H9 (cell line): ENCODE measurements around the gene C2orf81. TPM values are rescaled to one million over a fixed set of nuclear protein-coding genes. Genes with fewer than 3 reads are reported as not detected.

Experiments used
- DNase-seq: peaks from one replicate; pipeline ENCODE4 v3.0.0-alpha.2; 2017
- H2AFZ ChIP-seq: one replicate; pipeline ENCODE4 v1.6.1; 2013; ENCODE audit warnings: mild to moderate bottlenecking, low read length, control low read depth, moderate library complexity
- H2AK5ac ChIP-seq: 2 replicates; pipeline ENCODE4 v1.6.1; 2013; ENCODE audit warnings: low read length, control low read depth, mixed read lengths; ENCODE audit not compliant: insufficient read length
- H2BK120ac ChIP-seq: one replicate; pipeline ENCODE4 v1.6.1; 2013; ENCODE audit warnings: low read depth, mild to moderate bottlenecking, low read length, control low read depth, inconsistent platforms; ENCODE audit not compliant: poor library complexity, severe bottlenecking
- H2BK12ac ChIP-seq: 2 replicates; pipeline ENCODE4 v1.6.1; 2013; ENCODE audit warnings: low read length, control low read depth, mixed read lengths, low read depth; ENCODE audit not compliant: insufficient read length
- H2BK15ac ChIP-seq: 2 replicates; pipeline ENCODE4 v1.6.1; 2013; ENCODE audit warnings: low read depth, low read length, control low read depth
- H2BK20ac ChIP-seq: one replicate; pipeline ENCODE4 v1.6.1; 2013; ENCODE audit warnings: low read depth, mild to moderate bottlenecking, low read length, control low read depth, inconsistent platforms; ENCODE audit not compliant: poor library complexity, severe bottlenecking
- H2BK5ac ChIP-seq: 2 replicates; pipeline ENCODE4 v1.6.1; 2013; ENCODE audit warnings: low read length, control low read depth, mixed read lengths; ENCODE audit not compliant: insufficient read length
- H3K14ac ChIP-seq: 2 replicates; pipeline ENCODE4 v1.6.1; 2013; ENCODE audit warnings: low read length, control low read depth; ENCODE audit not compliant: insufficient read depth
- H3K18ac ChIP-seq: 2 replicates; pipeline ENCODE4 v1.6.1; 2013; ENCODE audit warnings: low read depth, mild to moderate bottlenecking, mixed read lengths, low read length, control low read depth; ENCODE audit not compliant: insufficient read length
- H3K23ac ChIP-seq: 2 replicates; pipeline ENCODE4 v1.6.1; 2013; ENCODE audit warnings: low read length, control low read depth, mixed read lengths, low read depth; ENCODE audit not compliant: insufficient read length
- H3K23me2 ChIP-seq: 2 replicates; pipeline ENCODE4 v1.6.1; 2013; ENCODE audit warnings: low read depth, mild to moderate bottlenecking, mixed read lengths, low read length, control low read depth; ENCODE audit not compliant: insufficient read length, poor library complexity, severe bottlenecking
- H3K27ac ChIP-seq: 2 replicates; pipeline ENCODE4 v1.5.1; 2013; ENCODE audit warnings: low read length, control low read depth, mixed read lengths, low read depth; ENCODE audit not compliant: insufficient read length
- H3K27me3 ChIP-seq: 2 replicates; pipeline ENCODE4 v1.6.1; 2013; ENCODE audit warnings: low read length, control low read depth, inconsistent platforms; ENCODE audit not compliant: insufficient read depth
- H3K4ac ChIP-seq: 2 replicates; pipeline ENCODE4 v1.6.1; 2013; ENCODE audit warnings: low read depth, mild to moderate bottlenecking, control low read depth, inconsistent platforms, low read length, moderate library complexity
- H3K4me1 ChIP-seq: 2 replicates; pipeline ENCODE4 v1.6.1; 2013; ENCODE audit warnings: low read length, control low read depth, inconsistent platforms; ENCODE audit not compliant: insufficient read depth
- H3K4me2 ChIP-seq: 2 replicates; pipeline ENCODE4 v1.6.1; 2013; ENCODE audit warnings: low read length, control low read depth, mixed read lengths; ENCODE audit not compliant: insufficient read length, insufficient read depth
- H3K56ac ChIP-seq: 2 replicates; pipeline ENCODE4 v1.6.1; 2013; ENCODE audit warnings: low read depth, mild to moderate bottlenecking, mixed read lengths, low read length, control low read depth; ENCODE audit not compliant: insufficient read length
- H3K79me1 ChIP-seq: 2 replicates; pipeline ENCODE4 v1.6.1; 2013; ENCODE audit warnings: low read depth, mild to moderate bottlenecking, moderate library complexity, low read length, control low read depth, inconsistent platforms; ENCODE audit not compliant: insufficient read depth, poor library complexity, severe bottlenecking
- H3K79me2 ChIP-seq: 2 replicates; pipeline ENCODE4 v1.6.1; 2013; ENCODE audit warnings: low read length, control low read depth, inconsistent platforms; ENCODE audit not compliant: insufficient read depth
- H3K9ac ChIP-seq: 2 replicates; pipeline ENCODE4 v1.6.1; 2013; ENCODE audit warnings: low read length, control low read depth, mixed read lengths; ENCODE audit not compliant: insufficient read length; ENCODE audit errors: extremely low read depth
- H3K9me3 ChIP-seq: one replicate; pipeline ENCODE4 v1.6.1; 2013; ENCODE audit warnings: low read depth, low read length, inconsistent platforms; ENCODE audit not compliant: control insufficient read depth
- H3T11ph ChIP-seq: one replicate; pipeline ENCODE4 v1.6.1; 2013; ENCODE audit warnings: mild to moderate bottlenecking, low read length, control low read depth, inconsistent platforms
- H4K20me1 ChIP-seq: one replicate; pipeline ENCODE4 v1.6.1; 2013; ENCODE audit not compliant: control insufficient read depth, insufficient read length, insufficient read depth
- H4K5ac ChIP-seq: 2 replicates; pipeline ENCODE4 v1.6.1; 2013; ENCODE audit warnings: low read depth, mild to moderate bottlenecking, mixed read lengths, low read length, control low read depth; ENCODE audit not compliant: insufficient read length
- H4K8ac ChIP-seq: replicated peaks from 2 replicates; pipeline ENCODE4 v1.6.1; 2013; ENCODE audit warnings: low read length, control low read depth, mixed read lengths, low read depth; ENCODE audit not compliant: insufficient read length
- H4K91ac ChIP-seq: 2 replicates; pipeline ENCODE4 v1.6.1; 2013; ENCODE audit warnings: low read depth, mild to moderate bottlenecking, moderate library complexity, mixed read lengths, low read length, control low read depth; ENCODE audit not compliant: insufficient read length
- H3K27ac Mint-ChIP-seq, 3 experiments: 2 replicates in 2 of 3; 3 replicates in 1 of 3; pipeline ENCODE4 v1.8.0; 2020 to 2021; ENCODE audit warnings: mixed read lengths in 3 of 3, mild to moderate bottlenecking in 1 of 3, moderate library complexity in 1 of 3
- H3K27me3 Mint-ChIP-seq: 2 replicates; pipeline ENCODE4 v1.8.0; 2021; ENCODE audit warnings: low read depth, mild to moderate bottlenecking, moderate library complexity, mixed read lengths
- H3K36me3 Mint-ChIP-seq, 3 experiments: 2 replicates in 2 of 3; 3 replicates in 1 of 3; pipeline ENCODE4 v1.8.0; 2020 to 2021; ENCODE audit warnings: low read depth in 3 of 3, mixed read lengths in 3 of 3; ENCODE audit not compliant: insufficient read depth in 1 of 3
- H3K4me1 Mint-ChIP-seq, 2 experiments: 2 replicates each; pipeline ENCODE4 v1.8.0; 2020; ENCODE audit warnings: mixed read lengths in 2 of 2
- H3K4me3 Mint-ChIP-seq, 2 experiments: 2 replicates in 1 of 2; 3 replicates in 1 of 2; pipeline ENCODE4 v1.8.0; 2020 to 2021; ENCODE audit warnings: mild to moderate bottlenecking in 2 of 2, mixed read lengths in 2 of 2, moderate library complexity in 1 of 2
- H3K9me3 Mint-ChIP-seq, 2 experiments: 2 replicates in 1 of 2; 3 replicates in 1 of 2; pipeline ENCODE4 v1.8.0; 2020; ENCODE audit warnings: mild to moderate bottlenecking in 2 of 2, mixed read lengths in 2 of 2, moderate library complexity in 1 of 2
- WGBS: extraction: QIAGEN DNeasy Blood & Tissue Kit; methylation state at CpG from one replicate; pipeline ENCODE4 v1.1.7; 2013; ENCODE audit warnings: missing lambda C conversion rate, low lambda C conversion rate, mixed read lengths; ENCODE audit not compliant: insufficient read length; ENCODE audit errors: extremely low coverage; 5-methylcytosine and 5-hydroxymethylcytosine counted together
- total RNA-seq: library from RNA; stranded (reverse); gene quantifications from 2 replicates; pipeline ENCODE4 v1.2.1, GENCODE V29; 2021
- TF ChIP-seq, protein P1 (sequence below): fragments of 200-600 bp; sonication (generic); conservative IDR thresholded peaks from 3 replicates; pipeline ENCODE4 v1.8.0; 2021; ENCODE audit warnings: antibody characterized with exemption, mild to moderate bottlenecking

The C2orf81 gene
- total RNA-seq, 1 experiment from 2014 or later = 3.5 TPM

DNA sequence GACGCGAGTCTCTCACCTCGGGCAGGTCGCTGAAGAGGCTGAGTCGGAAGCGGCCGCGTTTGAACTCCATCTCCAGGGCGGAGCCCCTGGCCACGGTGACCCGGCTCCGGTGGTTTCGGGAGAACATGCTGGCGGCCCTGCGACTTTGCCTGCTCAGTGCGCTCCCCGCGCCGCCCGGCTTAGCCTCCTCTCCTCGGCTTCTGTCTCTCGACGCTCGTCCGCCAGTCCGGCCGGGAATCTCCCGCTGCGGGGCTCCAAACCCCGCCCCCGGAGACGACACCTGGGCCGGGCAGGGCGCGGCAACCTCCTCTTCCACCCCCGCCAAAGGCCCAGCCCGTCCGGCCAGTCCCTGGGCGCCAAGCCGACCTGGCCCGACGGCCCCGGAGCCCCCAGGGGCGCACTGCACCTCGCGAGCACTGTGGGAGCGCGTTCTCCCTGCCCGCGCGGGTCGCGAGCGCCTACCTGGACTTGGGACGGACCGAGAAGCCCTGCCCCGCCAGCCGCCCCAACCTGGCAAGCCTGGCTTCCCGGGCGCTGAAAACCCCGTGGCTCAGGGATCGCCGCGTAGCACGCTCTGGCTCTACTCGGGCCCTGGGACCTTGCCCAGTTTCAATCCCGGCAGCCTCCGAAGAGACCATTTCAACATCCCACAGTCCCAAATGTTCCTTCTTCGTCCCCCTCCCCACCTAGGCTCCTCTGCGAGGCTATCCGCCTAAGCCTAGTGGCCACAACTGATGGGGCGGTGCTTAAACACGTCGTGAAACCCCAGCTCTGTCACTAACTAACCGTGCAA, 20.5 kb upstream of the C2orf81 start, which contains the start of gene RTKN:
RTKN (minus strand) TSS at position 248 of the 793 bp plus-strand sequence; CDS start at position 127, 121 bp downstream.
- no peak within 1 kb of the TSS for H2AK5ac ChIP-seq
- peaks cover 11% of the 10 kb centered on the region for H3K23me2 ChIP-seq
- H3K27ac ChIP-seq = peak within 1 kb of the TSS; percentile 48
- H3K18ac ChIP-seq = peak within 1 kb of the TSS; percentile 78
- H3K23ac ChIP-seq = no peak within 1 kb of the TSS
- Mint-ChIP-seq H3K4me1 (peaks cover 30 to 33% of the 10 kb centered on the region in 2 experiments), H3K36me3 (peaks cover 4 to 18% (median 15%) of the 10 kb centered on the region in 3 experiments), H3K27ac (peak within 1 kb of the TSS; percentile 98 to 99 (median 99)), H3K4me3 (peak within 1 kb of the TSS; percentile 95 to 99), H3K9me3 (no peaks in the 10 kb centered on the region; a peak in 1 of 5 replicates), H3K27me3 (peaks cover 20% of the 10 kb centered on the region)
- no peak within 1 kb of the TSS for H4K5ac ChIP-seq
- H2BK120ac ChIP-seq = no peak within 1 kb of the TSS
- H2BK20ac ChIP-seq = no peak within 1 kb of the TSS
- H2BK12ac ChIP-seq = no peak within 1 kb of the TSS
- no peak within 1 kb of the TSS for H2BK15ac ChIP-seq
- H3K27me3 ChIP-seq = no peaks in the 10 kb centered on the region
- peak within 1 kb of the TSS; percentile 48 for H2AFZ ChIP-seq
- no peak within 1 kb of the TSS for H2BK5ac ChIP-seq
- H3K9ac ChIP-seq = peak within 1 kb of the TSS; percentile 63
- H4K8ac ChIP-seq = no peak within 1 kb of the TSS
- WGBS = no CpG with 5 or more reads among the region's 75 CpGs
- peak within 1 kb of the TSS; percentile 80 for H3K4me2 ChIP-seq
- H3K4ac ChIP-seq = no peak within 1 kb of the TSS
- H4K91ac ChIP-seq = no peak within 1 kb of the TSS
- H3T11ph ChIP-seq = no peak within 1 kb of the TSS
- no peaks in the 10 kb centered on the region for H3K9me3 ChIP-seq
- peak within 1 kb of the TSS; percentile 85 for H3K14ac ChIP-seq
- no peak within 1 kb of the TSS for H3K56ac ChIP-seq
- TF ChIP-seq, protein P1, sequence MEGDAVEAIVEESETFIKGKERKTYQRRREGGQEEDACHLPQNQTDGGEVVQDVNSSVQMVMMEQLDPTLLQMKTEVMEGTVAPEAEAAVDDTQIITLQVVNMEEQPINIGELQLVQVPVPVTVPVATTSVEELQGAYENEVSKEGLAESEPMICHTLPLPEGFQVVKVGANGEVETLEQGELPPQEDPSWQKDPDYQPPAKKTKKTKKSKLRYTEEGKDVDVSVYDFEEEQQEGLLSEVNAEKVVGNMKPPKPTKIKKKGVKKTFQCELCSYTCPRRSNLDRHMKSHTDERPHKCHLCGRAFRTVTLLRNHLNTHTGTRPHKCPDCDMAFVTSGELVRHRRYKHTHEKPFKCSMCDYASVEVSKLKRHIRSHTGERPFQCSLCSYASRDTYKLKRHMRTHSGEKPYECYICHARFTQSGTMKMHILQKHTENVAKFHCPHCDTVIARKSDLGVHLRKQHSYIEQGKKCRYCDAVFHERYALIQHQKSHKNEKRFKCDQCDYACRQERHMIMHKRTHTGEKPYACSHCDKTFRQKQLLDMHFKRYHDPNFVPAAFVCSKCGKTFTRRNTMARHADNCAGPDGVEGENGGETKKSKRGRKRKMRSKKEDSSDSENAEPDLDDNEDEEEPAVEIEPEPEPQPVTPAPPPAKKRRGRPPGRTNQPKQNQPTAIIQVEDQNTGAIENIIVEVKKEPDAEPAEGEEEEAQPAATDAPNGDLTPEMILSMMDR = peak; percentile 20; the same call in 1 of the 3 replicates
- H3K79me2 ChIP-seq = peaks cover 18% of the 10 kb centered on the region; the same call in 1 of the 2 replicates
- peaks cover 3% of the 10 kb centered on the region; the same call in 1 of the 2 replicates for H3K4me1 ChIP-seq
- H3K79me1 ChIP-seq = peaks cover 7% of the 10 kb centered on the region
- no peaks in the 10 kb centered on the region for H4K20me1 ChIP-seq
- DNase-seq = peak; percentile 87
